ENCODE data around the gene TFF3. TPM values are rescaled to one million over a fixed set of nuclear protein-coding genes. Genes with fewer than 3 reads are reported as not detected.

Gene TFF3
- total and polyA plus RNA-seq, 2 experiments from 2014 or later = 1.2 to 3.3 TPM

DNA sequence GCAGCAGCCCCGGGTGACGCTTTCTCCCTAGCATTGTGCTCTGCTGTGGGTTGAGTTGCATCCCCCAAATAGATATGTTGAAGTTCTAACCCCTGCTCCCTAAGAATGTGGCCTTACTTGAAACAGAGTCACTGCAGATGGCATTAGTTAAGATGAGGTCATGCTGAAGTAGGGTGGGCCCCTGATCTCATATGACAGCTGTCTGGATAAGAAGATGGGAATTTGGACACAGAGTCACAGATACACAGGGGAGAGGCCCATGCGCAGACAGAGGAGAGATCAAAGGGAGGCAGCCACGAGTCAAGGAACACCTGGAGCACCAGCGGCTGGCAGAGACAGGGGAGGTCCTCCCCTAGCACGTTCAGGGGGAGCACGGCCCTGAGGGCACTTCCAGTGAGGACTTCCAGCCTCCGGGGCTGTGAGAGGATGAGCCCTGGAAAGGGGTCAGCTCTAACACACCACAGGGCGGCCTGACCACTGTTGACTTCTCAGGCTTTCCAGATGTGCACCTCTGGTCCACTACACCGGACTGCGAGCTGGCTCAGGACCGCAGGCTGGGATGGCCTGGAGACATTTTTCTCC is 49.9 kb downstream of the TFF3 start (continued):
- TF ChIP-seq, protein P1, sequence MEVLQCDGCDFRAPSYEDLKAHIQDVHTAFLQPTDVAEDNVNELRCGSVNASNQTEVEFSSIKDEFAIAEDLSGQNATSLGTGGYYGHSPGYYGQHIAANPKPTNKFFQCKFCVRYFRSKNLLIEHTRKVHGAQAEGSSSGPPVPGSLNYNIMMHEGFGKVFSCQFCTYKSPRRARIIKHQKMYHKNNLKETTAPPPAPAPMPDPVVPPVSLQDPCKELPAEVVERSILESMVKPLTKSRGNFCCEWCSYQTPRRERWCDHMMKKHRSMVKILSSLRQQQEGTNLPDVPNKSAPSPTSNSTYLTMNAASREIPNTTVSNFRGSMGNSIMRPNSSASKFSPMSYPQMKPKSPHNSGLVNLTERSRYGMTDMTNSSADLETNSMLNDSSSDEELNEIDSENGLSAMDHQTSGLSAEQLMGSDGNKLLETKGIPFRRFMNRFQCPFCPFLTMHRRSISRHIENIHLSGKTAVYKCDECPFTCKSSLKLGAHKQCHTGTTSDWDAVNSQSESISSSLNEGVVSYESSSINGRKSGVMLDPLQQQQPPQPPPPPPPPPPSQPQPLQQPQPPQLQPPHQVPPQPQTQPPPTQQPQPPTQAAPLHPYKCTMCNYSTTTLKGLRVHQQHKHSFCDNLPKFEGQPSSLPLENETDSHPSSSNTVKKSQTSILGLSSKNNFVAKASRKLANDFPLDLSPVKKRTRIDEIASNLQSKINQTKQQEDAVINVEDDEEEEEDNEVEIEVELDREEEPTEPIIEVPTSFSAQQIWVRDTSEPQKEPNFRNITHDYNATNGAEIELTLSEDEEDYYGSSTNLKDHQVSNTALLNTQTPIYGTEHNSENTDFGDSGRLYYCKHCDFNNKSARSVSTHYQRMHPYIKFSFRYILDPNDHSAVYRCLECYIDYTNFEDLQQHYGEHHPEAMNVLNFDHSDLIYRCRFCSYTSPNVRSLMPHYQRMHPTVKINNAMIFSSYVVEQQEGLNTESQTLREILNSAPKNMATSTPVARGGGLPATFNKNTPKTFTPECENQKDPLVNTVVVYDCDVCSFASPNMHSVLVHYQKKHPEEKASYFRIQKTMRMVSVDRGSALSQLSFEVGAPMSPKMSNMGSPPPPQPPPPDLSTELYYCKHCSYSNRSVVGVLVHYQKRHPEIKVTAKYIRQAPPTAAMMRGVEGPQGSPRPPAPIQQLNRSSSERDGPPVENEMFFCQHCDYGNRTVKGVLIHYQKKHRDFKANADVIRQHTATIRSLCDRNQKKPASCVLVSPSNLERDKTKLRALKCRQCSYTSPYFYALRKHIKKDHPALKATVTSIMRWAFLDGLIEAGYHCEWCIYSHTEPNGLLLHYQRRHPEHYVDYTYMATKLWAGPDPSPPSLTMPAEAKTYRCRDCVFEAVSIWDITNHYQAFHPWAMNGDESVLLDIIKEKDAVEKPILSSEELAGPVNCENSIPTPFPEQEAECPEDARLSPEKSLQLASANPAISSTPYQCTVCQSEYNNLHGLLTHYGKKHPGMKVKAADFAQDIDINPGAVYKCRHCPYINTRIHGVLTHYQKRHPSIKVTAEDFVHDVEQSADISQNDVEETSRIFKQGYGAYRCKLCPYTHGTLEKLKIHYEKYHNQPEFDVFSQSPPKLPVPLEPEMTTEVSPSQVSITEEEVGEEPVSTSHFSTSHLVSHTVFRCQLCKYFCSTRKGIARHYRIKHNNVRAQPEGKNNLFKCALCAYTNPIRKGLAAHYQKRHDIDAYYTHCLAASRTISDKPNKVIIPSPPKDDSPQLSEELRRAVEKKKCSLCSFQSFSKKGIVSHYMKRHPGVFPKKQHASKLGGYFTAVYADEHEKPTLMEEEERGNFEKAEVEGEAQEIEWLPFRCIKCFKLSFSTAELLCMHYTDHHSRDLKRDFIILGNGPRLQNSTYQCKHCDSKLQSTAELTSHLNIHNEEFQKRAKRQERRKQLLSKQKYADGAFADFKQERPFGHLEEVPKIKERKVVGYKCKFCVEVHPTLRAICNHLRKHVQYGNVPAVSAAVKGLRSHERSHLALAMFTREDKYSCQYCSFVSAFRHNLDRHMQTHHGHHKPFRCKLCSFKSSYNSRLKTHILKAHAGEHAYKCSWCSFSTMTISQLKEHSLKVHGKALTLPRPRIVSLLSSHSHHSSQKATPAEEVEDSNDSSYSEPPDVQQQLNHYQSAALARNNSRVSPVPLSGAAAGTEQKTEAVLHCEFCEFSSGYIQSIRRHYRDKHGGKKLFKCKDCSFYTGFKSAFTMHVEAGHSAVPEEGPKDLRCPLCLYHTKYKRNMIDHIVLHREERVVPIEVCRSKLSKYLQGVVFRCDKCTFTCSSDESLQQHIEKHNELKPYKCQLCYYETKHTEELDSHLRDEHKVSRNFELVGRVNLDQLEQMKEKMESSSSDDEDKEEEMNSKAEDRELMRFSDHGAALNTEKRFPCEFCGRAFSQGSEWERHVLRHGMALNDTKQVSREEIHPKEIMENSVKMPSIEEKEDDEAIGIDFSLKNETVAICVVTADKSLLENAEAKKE (CRISPR knock-in tag; IDR thresholded peaks at IDR 0.05) = no peak
- TF ChIP-seq EZH2phosphoT487 (IDR thresholded peaks at IDR 0.05; ENCODE audit: unreplicated experiment) (no peak), EZH2 (IDR thresholded peaks at IDR 0.05; ENCODE audit: low read depth, unreplicated experiment) (no peak), CREB1 (CRISPR knock-in tag; IDR thresholded peaks at IDR 0.05; ENCODE audit: low read depth) (no peak), NANOG (IDR thresholded peaks at IDR 0.05; ENCODE audit: borderline replicate concordance) (no peak), ZNF331 (CRISPR knock-in tag; IDR thresholded peaks at IDR 0.05; ENCODE audit: low read depth) (no peak)
- TF ChIP-seq, protein P2, sequence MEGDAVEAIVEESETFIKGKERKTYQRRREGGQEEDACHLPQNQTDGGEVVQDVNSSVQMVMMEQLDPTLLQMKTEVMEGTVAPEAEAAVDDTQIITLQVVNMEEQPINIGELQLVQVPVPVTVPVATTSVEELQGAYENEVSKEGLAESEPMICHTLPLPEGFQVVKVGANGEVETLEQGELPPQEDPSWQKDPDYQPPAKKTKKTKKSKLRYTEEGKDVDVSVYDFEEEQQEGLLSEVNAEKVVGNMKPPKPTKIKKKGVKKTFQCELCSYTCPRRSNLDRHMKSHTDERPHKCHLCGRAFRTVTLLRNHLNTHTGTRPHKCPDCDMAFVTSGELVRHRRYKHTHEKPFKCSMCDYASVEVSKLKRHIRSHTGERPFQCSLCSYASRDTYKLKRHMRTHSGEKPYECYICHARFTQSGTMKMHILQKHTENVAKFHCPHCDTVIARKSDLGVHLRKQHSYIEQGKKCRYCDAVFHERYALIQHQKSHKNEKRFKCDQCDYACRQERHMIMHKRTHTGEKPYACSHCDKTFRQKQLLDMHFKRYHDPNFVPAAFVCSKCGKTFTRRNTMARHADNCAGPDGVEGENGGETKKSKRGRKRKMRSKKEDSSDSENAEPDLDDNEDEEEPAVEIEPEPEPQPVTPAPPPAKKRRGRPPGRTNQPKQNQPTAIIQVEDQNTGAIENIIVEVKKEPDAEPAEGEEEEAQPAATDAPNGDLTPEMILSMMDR (conservative IDR thresholded peaks at IDR 0.05; ENCODE audit: low read depth in 2 of 2) = no peak
- TF ChIP-seq, protein P3, sequence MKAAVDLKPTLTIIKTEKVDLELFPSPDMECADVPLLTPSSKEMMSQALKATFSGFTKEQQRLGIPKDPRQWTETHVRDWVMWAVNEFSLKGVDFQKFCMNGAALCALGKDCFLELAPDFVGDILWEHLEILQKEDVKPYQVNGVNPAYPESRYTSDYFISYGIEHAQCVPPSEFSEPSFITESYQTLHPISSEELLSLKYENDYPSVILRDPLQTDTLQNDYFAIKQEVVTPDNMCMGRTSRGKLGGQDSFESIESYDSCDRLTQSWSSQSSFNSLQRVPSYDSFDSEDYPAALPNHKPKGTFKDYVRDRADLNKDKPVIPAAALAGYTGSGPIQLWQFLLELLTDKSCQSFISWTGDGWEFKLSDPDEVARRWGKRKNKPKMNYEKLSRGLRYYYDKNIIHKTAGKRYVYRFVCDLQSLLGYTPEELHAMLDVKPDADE (IDR thresholded peaks at IDR 0.05) = no peak

Data from GM23338 (cell line).